GM23338 (cell line): ENCODE data around the gene EMP2. TPM values are rescaled to one million over a fixed set of nuclear protein-coding genes. Genes with fewer than 3 reads are reported as not detected.

Source experiments
- ATAC-seq: fragments of 200-7000 bp; cut with Tn5 transposase; 3 replicates; pipeline ENCODE4 v1.9.1; 2020
- DNase-seq: peaks from one replicate; pipeline ENCODE4 v3.0.0-alpha.2; 2015; ENCODE audit warnings: low spot score
- H2AFZ ChIP-seq: fragments of 200-600 bp; sonication (generic); 2 replicates; pipeline ENCODE4 v1.8.0; 2016; ENCODE audit warnings: antibody characterized with exemption, mild to moderate bottlenecking, moderate library complexity
- H3F3A ChIP-seq: fragments of 200-600 bp; sonication (generic); replicated peaks from 2 replicates; pipeline ENCODE4 v1.8.0; 2017; ENCODE audit warnings: antibody characterized with exemption, mixed run types, low read depth
- H3K27ac ChIP-seq: fragments of 200-600 bp; sonication (generic); 2 replicates; pipeline ENCODE4 v1.6.1; 2016; ENCODE audit warnings: low read depth
- H3K27me3 ChIP-seq: fragments of 200-600 bp; sonication (generic); 2 replicates; pipeline ENCODE4 v1.8.0; 2016; ENCODE audit warnings: mild to moderate bottlenecking, mixed run types, moderate library complexity; ENCODE audit not compliant: insufficient read depth
- H3K36me3 ChIP-seq: fragments of 200-600 bp; sonication (generic); 2 replicates; pipeline ENCODE4 v1.8.0; 2016; ENCODE audit warnings: mild to moderate bottlenecking; ENCODE audit not compliant: insufficient read depth
- H3K4me1 ChIP-seq: fragments of 200-600 bp; sonication (generic); 2 replicates; pipeline ENCODE4 v1.8.0; 2016; ENCODE audit warnings: mild to moderate bottlenecking, moderate library complexity; ENCODE audit not compliant: insufficient read depth
- H3K4me2 ChIP-seq: fragments of 200-600 bp; sonication (generic); 2 replicates; pipeline ENCODE4 v1.7.1; 2017; ENCODE audit warnings: mixed run types
- H3K4me3 ChIP-seq: fragments of 200-600 bp; sonication (generic); 2 replicates; pipeline ENCODE4 v1.6.1; 2016; ENCODE audit warnings: mixed run types
- H3K79me2 ChIP-seq: fragments of 200-600 bp; sonication (generic); replicated peaks from 2 replicates; pipeline ENCODE4 v1.8.0; 2017; ENCODE audit warnings: mild to moderate bottlenecking; ENCODE audit not compliant: insufficient read depth
- H3K9me2 ChIP-seq: fragments of 200-600 bp; sonication (generic); 2 replicates; pipeline ENCODE4 v1.8.0; 2017; ENCODE audit not compliant: insufficient read depth
- H4K20me1 ChIP-seq: fragments of 200-600 bp; sonication (generic); replicated peaks from 2 replicates; pipeline ENCODE4 v1.8.0; 2017; ENCODE audit warnings: mild to moderate bottlenecking; ENCODE audit not compliant: insufficient read depth
- H3K27ac Mint-ChIP-seq: 2 replicates; pipeline ENCODE4 v1.8.0; 2020; ENCODE audit warnings: inconsistent platforms, mild to moderate bottlenecking, moderate library complexity, mixed read lengths
- H3K27me3 Mint-ChIP-seq: 3 replicates; pipeline ENCODE4 v1.8.0; 2022; ENCODE audit warnings: low read depth, mild to moderate bottlenecking, moderate library complexity, mixed read lengths, inconsistent platforms; ENCODE audit not compliant: insufficient read depth, poor library complexity
- H3K36me3 Mint-ChIP-seq: 3 replicates; pipeline ENCODE4 v1.8.0; 2021; ENCODE audit warnings: low read depth, mild to moderate bottlenecking, inconsistent platforms, moderate library complexity, mixed read lengths
- H3K4me1 Mint-ChIP-seq: 3 replicates; pipeline ENCODE4 v1.8.0; 2020; ENCODE audit warnings: mild to moderate bottlenecking, inconsistent platforms, mixed read lengths
- H3K4me3 Mint-ChIP-seq: 3 replicates; pipeline ENCODE4 v1.8.0; 2021; ENCODE audit warnings: moderate library complexity, mild to moderate bottlenecking, inconsistent platforms, mixed read lengths
- H3K9me3 Mint-ChIP-seq: 3 replicates; pipeline ENCODE4 v1.8.0; 2020; ENCODE audit warnings: moderate library complexity, mild to moderate bottlenecking, inconsistent platforms, mixed read lengths
- CREB1 ChIP-seq: fragments of 250-450 bp; sonication (Bioruptor Pico); IDR thresholded peaks from 2 replicates; pipeline ENCODE4 v1.5.0; 2020; ENCODE audit warnings: low read depth, mild to moderate bottlenecking, moderate library complexity
- CTCF ChIP-seq, 2 experiments: fragments of 200-600 bp in 1 of 2; sonication (generic) in 1 of 2; conservative IDR thresholded peaks; 2 replicates each; pipeline versions ENCODE4 v1.5.1 to v1.6.1; 2016 to 2017; ENCODE audit warnings: antibody characterized with exemption in 2 of 2, low read depth in 2 of 2, mild to moderate bottlenecking in 2 of 2, moderate library complexity in 1 of 2
- ETS1 ChIP-seq: IDR thresholded peaks from 2 replicates; pipeline ENCODE4 v1.6.1; 2016; ENCODE audit warnings: antibody characterized with exemption
- EZH2phosphoT487 ChIP-seq: fragments of 200-600 bp; sonication (generic); IDR thresholded peaks from one replicate; pipeline ENCODE4 v1.8.1; 2018; ENCODE audit warnings: antibody characterized with exemption; ENCODE audit not compliant: unreplicated experiment
- JUNB ChIP-seq: IDR thresholded peaks from one replicate; pipeline ENCODE4 v1.6.1; 2016; ENCODE audit warnings: antibody characterized with exemption; ENCODE audit not compliant: unreplicated experiment
- NANOG ChIP-seq: IDR thresholded peaks from 2 replicates; pipeline ENCODE4 v1.6.1; 2016; ENCODE audit warnings: antibody characterized with exemption, borderline replicate concordance
- POLR2AphosphoS5 ChIP-seq: IDR thresholded peaks from 2 replicates; pipeline ENCODE4 v1.6.1; 2016; ENCODE audit warnings: antibody characterized with exemption, low read depth
- REST ChIP-seq: IDR thresholded peaks from one replicate; pipeline ENCODE4 v1.6.1; 2018; ENCODE audit warnings: antibody characterized with exemption; ENCODE audit not compliant: unreplicated experiment
- STAT1 ChIP-seq: IDR thresholded peaks from one replicate; pipeline ENCODE4 v1.6.1; 2016; ENCODE audit warnings: antibody characterized with exemption; ENCODE audit not compliant: unreplicated experiment
- ZNF331 ChIP-seq: fragments of 250-450 bp; sonication (Bioruptor Pico); IDR thresholded peaks from 2 replicates; pipeline ENCODE4 v1.5.0; 2020; ENCODE audit warnings: low read depth, mild to moderate bottlenecking, moderate library complexity
- polyA plus RNA-seq: library from polyadenylated mRNA; unstranded; fragments of >200 nt; fragmentation: Nextera tagmentation; extraction: Ambion mirVana; gene quantifications from 2 replicates; pipeline ENCODE4 v1.2.1, GENCODE V29; 2016
- total RNA-seq: library from RNA; depleted of rRNA; stranded (reverse); fragments of >200 nt; shearing (Covaris generic); gene quantifications from 2 replicates; pipeline ENCODE4 v1.2.3, GENCODE V29; 2014

EMP2 gene
- total and polyA plus RNA-seq, 2 experiments from 2014 or later = 7.3 to 40.1 TPM

- Histone ChIP-seq H3K4me1 (no peaks in the 10 kb centered on the region), H3F3A (no peaks in the 10 kb centered on the region), H3K27me3 (no peaks in the 10 kb centered on the region), H3K36me3 (no peaks in the 10 kb centered on the region), H2AFZ (peak overlapping the region; percentile 66), H3K4me2 (no peak overlapping the region), H3K79me2 (no peaks in the 10 kb centered on the region), H3K27ac (no peak overlapping the region), H4K20me1 (no peaks in the 10 kb centered on the region), H3K9me2 (no peaks in the 10 kb centered on the region), H3K4me3 (no peak overlapping the region)
- DNase-seq (no peak), ATAC-seq (no peak)
- Mint-ChIP-seq H3K4me3 (no peak overlapping the region), H3K27me3 (no peaks in the 10 kb centered on the region), H3K9me3 (no peaks in the 10 kb centered on the region; the same call in 2 of the 3 replicates), H3K27ac (no peak overlapping the region), H3K36me3 (no peaks in the 10 kb centered on the region), H3K4me1 (peaks cover 9% of the 10 kb centered on the region)
- no peak for TF ChIP-seq NANOG
- TF ChIP-seq STAT1 = no peak
- TF ChIP-seq CTCF (conservative IDR thresholded peaks at IDR 0.05; ENCODE audit: low read depth in 2 of 2) = no peak
- no peak for TF ChIP-seq JUNB
Measured at GRCh38 chr16:10600782-10601443, 20.5 kb upstream of the EMP2 start.

- Histone ChIP-seq H3K79me2 (no peaks in the 10 kb centered on the region), H4K20me1 (no peaks in the 10 kb centered on the region), H3K4me2 (no peak overlapping the region), H3K27me3 (no peaks in the 10 kb centered on the region), H3F3A (no peaks in the 10 kb centered on the region), H3K36me3 (no peaks in the 10 kb centered on the region), H3K27ac (no peak overlapping the region), H2AFZ (no peak overlapping the region), H3K9me2 (no peaks in the 10 kb centered on the region), H3K4me3 (no peak overlapping the region), H3K4me1 (no peaks in the 10 kb centered on the region)
- Mint-ChIP-seq H3K4me1 (peaks cover 9% of the 10 kb centered on the region), H3K36me3 (no peaks in the 10 kb centered on the region), H3K27me3 (peaks cover 2% of the 10 kb centered on the region), H3K27ac (no peak overlapping the region), H3K4me3 (no peak overlapping the region), H3K9me3 (no peaks in the 10 kb centered on the region; the same call in 2 of the 3 replicates)
- ATAC-seq = no peak
- no peak for TF ChIP-seq STAT1
- TF ChIP-seq REST = no peak
- TF ChIP-seq POLR2AphosphoS5 = no peak
- TF ChIP-seq EZH2phosphoT487 = no peak
- TF ChIP-seq CREB1 (CRISPR knock-in tag) = no peak
- TF ChIP-seq CTCF (conservative IDR thresholded peaks at IDR 0.05; ENCODE audit: low read depth in 2 of 2) = no peak
- no peak for TF ChIP-seq ETS1
- TF ChIP-seq ZNF331 (CRISPR knock-in tag) = no peak
- no peak for DNase-seq
Measured at GRCh38 chr16:10599626-10600025, 19.2 kb upstream of the EMP2 start.
